DMS53 treated with DMSO at 0.1 percent for 48 hours (cell line): ENCODE measurements around the gene TEKT5.

ENCODE experiments used
- DNase-seq: peaks from one replicate; lab custom pipeline; 2025; ENCODE audit not compliant: unreplicated experiment; lab: John Stamatoyannopoulos, UW

The TEKT5 gene

DNA sequence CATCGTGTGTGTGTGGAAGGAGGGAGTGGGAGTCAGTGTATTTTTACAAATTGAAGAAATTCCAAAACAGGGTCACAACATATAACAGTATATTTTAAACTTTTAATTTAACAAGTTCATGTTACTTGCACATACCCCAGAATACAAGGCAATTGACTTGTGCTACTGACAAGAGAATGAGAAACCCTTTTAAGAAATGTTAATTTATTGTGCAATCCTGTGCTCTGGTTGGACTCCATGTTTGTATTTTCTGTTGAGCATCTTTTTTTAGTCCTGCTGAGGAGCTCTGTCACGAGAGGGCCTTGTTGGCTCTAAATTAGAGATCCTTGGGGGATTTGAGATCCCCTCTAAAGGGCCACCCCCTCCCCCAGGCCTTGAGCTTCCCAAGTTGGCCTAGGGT lies 113.2 kb downstream of the TEKT5 start:
- no peak for DNase-seq

GRCh38 chr16:10580883-10581247 lies 113.9 kb downstream of the TEKT5 start:
- no peak for DNase-seq

GRCh38 chr16:10579965-10580882 lies 114.5 kb downstream of the TEKT5 start, which contains the start of gene EMP2:
Gene EMP2, minus strand, starts transcription at chr16:10580598. Its CDS starts 32,981 bp downstream, at chr16:10547617.
- DNase-seq = peak; percentile 58

DNA sequence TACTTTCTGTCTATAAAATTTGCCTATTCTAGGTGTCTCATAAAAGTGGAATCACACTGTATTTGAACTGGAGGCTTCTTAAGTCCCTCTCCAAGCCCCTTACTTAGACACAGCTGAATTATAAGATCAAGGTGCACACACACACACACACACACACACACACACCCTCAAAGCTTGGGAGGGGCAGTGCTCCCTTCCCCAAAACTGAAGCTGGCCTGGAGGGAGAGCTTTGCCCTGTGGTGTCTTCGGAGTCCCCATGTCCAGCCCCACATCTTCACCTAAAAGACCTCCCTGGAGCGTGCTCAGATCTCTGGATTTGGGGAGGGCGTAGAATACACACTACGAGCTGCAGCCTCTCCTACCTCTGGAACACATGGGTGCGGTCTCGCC lies 115.2 kb downstream of the TEKT5 start:
- no peak for DNase-seq

DNA sequence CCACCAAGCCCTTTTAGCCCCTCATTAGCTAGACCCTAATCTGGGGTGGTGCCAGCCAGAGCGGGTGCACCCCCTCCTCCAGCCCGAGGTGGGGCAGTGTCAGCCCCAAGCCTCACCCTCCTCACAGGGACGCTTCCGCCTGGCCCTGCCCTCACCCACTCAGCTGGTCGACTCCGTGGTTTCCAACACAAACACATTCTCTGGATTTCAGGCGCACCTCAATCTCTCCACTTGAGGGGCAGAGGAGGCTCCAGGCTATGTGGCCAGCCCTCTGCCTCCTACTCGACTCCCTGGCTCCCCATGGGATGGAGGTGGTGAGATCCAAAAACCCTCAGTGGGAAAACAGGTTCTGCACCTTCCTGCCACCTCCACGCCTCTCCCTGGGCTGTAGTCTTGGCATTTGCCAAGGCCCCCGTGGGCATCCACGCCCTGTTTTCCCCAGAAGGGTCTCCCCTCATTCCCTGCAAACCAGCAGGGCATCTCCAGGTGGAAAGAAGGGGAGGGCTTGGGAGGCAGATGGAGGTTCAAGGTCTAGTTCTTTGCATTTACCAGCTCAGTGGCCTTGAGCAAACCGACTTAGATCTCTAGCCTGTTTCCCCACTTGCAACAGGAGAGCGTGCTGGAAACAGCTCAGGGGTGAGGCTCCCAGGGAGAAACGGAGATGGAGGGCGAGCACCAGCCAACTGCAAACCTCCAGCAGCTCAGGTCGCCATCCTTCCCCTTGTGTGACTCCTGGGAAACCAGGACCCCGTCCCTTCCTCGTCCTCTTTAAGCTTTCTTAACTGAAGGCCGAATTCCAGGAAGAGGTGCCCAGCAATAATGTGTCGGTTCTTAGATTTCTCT lies 116.0 kb downstream of the TEKT5 start:
- DNase-seq = no peak
